Measurements from ENCODE around the gene STMP1. TPM values are rescaled to one million over a fixed set of nuclear protein-coding genes. Genes with fewer than 3 reads are reported as not detected.

The STMP1 gene
- total and polyA plus RNA-seq, 2 of the 4 experiments (the other 2 are of a cell fraction) = 6.1 to 28.3 TPM

- Histone ChIP-seq H3K27me3 (ENCODE audit: control insufficient read depth, insufficient read depth, low read length) (no peaks in the 10 kb centered on the region), H4K5ac (ENCODE audit: low read depth, low read length) (no peak overlapping the region), H3K18ac (ENCODE audit: low read depth, low read length) (no peak overlapping the region), H3K23ac (ENCODE audit: low read depth, low read length) (no peak overlapping the region), H2AK9ac (replicated peaks; ENCODE audit: low read depth, low read length, poor library complexity) (peak overlapping the region; percentile 22), H3K36me3 (ENCODE audit: control insufficient read depth, insufficient read depth, low read length) (no peaks in the 10 kb centered on the region), H2AK5ac (ENCODE audit: low read depth, low read length) (no peak overlapping the region), H3K14ac (replicated peaks; ENCODE audit: low read depth, low read length) (no peak overlapping the region), H3K4me2 (ENCODE audit: low read depth, low read length) (no peak overlapping the region), H2AFZ (replicated peaks; ENCODE audit: low read length, poor library complexity) (no peak overlapping the region), H3K9me3 (ENCODE audit: control insufficient read depth, insufficient read depth, low read length) (no peaks in the 10 kb centered on the region), H3K27ac (ENCODE audit: insufficient read depth, low read length) (no peak overlapping the region), H4K20me1 (ENCODE audit: insufficient read depth, low read length) (no peaks in the 10 kb centered on the region), H2BK20ac (ENCODE audit: low read depth, low read length) (no peak overlapping the region), H3K4ac (ENCODE audit: low read depth, low read length) (no peak overlapping the region), H4K91ac (ENCODE audit: insufficient read depth, low read depth, low read length) (no peak overlapping the region), H2BK120ac (ENCODE audit: low read depth, low read length) (no peak overlapping the region), H3K9me1 (ENCODE audit: insufficient read depth, low read length) (peaks cover 8% of the 10 kb centered on the region; the same call in 1 of the 2 replicates), H3K9ac (ENCODE audit: low read depth, low read length) (no peak overlapping the region), H4K8ac (ENCODE audit: low read depth in 2 of 2, low read length in 2 of 2) (no peak overlapping the region), H3K56ac (ENCODE audit: extremely low read depth, insufficient read depth, low read length) (no peak overlapping the region), H3K79me1 (ENCODE audit: low read depth in 1 of 2, low read length in 2 of 2) (peaks cover 0 to 8% of the 10 kb centered on the region in 2 experiments; a peak in 2 of 4 replicates), H2BK15ac (ENCODE audit: low read depth, low read length) (no peak overlapping the region), H2BK5ac (ENCODE audit: low read depth, low read length, poor library complexity, severe bottlenecking) (no peak overlapping the region), H3K4me1 (ENCODE audit: control insufficient read depth, insufficient read depth, low read length) (peaks cover 6% of the 10 kb centered on the region; the same call in 1 of the 2 replicates), H3K4me3 (ENCODE audit: insufficient read depth, low read depth, low read length) (no peak overlapping the region)
- ChIA-PET CTCF (interaction anchor here (0.6 kb wide), 1 partner anchor 1913 kb away, joined by 5 read pairs; no protein-coding TSS in a partner anchor), POLR2A (ENCODE audit: unreplicated experiment) (no interaction called here)
- no TSS peak for BruUV-seq (replicated peaks)
- no CpG with 5 or more reads among the region's 2 CpGs for WGBS, 2 experiments (ENCODE audit: extremely low coverage in 2 of 2, insufficient read length in 1 of 2)
- in situ Hi-C loops (cut with MboI; ENCODE audit: low sequenced_read_pairs) (no loop called here), dilution Hi-C loops (cut with HindIII; ENCODE audit: low sequenced_read_pairs, unreplicated experiment) (no loop called here), intact Hi-C loops (cut with micrococcal nuclease) (no loop called here)
- ATAC-seq (ENCODE audit: low read depth) (no peak), DNase-seq (no peak)
- TF ChIP-seq MAZ (IDR thresholded peaks at IDR 0.05; ENCODE audit: borderline replicate concordance, low read depth, low read length) (no peak), MAFK (IDR thresholded peaks at IDR 0.05; ENCODE audit: low read depth, low read length) (no peak), NFE2L2 (IDR thresholded peaks at IDR 0.05; ENCODE audit: low read depth, low read length) (no peak), CHD1 (IDR thresholded peaks at IDR 0.05; ENCODE audit: low read depth, low read length) (no peak), MXI1 (IDR thresholded peaks at IDR 0.05; ENCODE audit: borderline replicate concordance, low read depth, low read length) (no peak), ELK1 (IDR thresholded peaks at IDR 0.05; ENCODE audit: borderline replicate concordance, low read depth, low read length) (no peak), FOS (IDR thresholded peaks at IDR 0.05; ENCODE audit: low read depth, low read length) (no peak), RCOR1 (IDR thresholded peaks at IDR 0.05; ENCODE audit: insufficient replicate concordance, low read length) (no peak), CTCF (conservative IDR thresholded peaks at IDR 0.05; ENCODE audit: low read depth, low read length) (no peak), RFX5 (IDR thresholded peaks at IDR 0.05; ENCODE audit: low read depth, low read length) (no peak), RAD21 (IDR thresholded peaks at IDR 0.05; ENCODE audit: low read length) (no peak), USF2 (IDR thresholded peaks at IDR 0.05; ENCODE audit: low read depth, low read length) (no peak), BHLHE40 (IDR thresholded peaks at IDR 0.05; ENCODE audit: low read depth, low read length) (no peak)
These were observed 57.4 kb downstream of the STMP1 start for GRCh38 chr7:135719688-135720087.

Data from IMR-90 (cell line).